COLO668 (cell line): ENCODE data around the gene ARHGAP12.
A peak's percentile ranks its signal among the peaks of the same experiment; 100 is the strongest.

Experiments used
- DNase-seq: peaks from one replicate; lab custom pipeline; 2025; ENCODE audit not compliant: unreplicated experiment; lab: John Stamatoyannopoulos, UW

Gene ARHGAP12

DNA sequence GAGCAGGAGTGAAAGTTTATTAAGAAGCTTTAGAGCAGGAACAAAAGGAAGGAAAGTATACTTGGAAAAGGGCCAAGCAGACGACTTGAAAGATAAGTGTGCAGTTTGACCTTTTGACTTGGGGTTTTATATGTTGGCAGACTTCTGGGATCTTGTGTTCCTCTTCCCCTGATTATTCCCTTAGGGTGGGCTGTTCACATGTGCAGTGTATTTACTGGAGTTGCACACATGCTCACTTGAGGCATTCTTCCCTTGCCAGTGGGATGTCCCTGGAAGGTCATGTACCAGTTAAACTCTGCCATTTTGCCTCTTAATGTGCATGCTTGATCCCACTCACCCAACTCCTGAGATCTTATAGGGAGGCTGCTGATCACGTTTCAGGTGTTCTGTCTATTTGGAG, 23.4 kb upstream of the ARHGAP12 start:
- DNase-seq = no peak

DNA sequence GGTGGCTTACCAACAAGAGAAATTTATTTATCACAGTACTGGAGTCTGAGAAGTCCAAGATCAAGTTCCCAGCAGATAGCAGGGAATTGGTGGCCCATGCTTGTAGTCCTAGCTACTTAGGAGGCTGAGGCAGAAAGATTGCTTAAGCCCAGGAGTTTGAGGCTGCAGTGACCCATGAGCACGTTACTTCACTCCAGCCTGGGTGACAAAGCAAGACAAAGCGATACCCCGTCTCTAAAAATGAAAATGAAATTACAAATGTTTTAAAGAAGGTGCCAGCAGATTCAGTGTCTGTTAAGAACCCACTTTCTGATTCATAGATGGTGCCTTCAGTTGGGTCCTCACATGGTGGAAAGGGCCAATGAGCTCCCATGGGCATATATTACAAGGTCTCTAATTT, 20.6 kb upstream of the ARHGAP12 start:
- DNase-seq = no peak

DNA sequence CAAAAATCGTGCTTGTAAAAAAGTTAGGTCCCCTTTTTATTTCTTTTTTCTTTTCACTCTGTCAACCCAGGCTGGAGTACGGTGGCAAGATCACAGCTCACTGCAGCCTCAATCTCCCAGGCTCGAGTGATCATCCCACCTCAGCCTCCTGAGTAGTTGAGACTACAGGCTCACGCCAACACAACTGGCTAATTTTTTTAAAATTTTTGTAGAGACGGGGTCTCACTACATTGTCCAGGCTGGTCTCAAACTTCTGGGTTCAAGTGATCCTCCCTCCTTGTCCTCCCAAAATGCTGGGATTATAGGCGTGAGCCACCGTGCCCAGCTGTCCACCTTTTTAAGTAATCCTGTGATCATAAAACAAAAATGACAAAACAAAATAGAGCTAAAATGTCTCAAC, 19.4 kb upstream of the ARHGAP12 start:
- DNase-seq = no peak

DNA sequence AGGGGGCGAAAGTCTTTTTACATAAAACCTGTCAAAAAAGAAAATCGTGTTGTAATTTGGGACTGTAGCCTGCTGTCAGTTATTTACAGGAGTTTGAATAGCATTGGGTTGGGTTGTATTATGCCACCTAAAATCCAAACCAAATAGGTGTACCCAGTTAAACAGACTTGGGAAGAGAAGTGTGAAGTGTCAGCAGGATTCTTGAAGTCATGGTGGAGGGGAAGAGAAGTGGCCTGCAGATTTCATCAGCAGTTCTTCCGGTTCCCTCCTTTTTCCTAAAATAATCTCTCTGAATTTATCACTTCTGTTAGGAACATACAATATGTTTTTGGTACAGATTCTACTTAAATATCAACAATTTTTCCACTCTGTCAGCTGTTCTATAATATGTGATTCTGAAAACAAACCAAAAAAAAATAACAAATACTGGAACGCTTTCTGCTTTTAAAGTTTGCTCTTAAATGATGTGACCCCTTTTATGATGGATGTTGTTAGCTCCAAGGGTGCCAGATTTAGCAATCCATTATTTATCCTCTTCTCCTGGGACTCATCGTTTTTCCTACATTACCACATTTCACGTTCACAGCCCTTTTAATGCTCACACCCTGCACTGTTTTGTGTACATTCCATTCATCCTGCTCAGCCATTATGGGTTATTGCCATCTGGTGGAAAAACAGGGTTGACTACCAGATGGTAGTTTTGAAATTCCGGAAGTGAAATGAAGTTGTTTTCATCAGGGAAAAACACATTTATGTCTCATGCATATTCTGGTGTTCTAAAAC, 18.7 kb upstream of the ARHGAP12 start:
- no peak for DNase-seq

DNA sequence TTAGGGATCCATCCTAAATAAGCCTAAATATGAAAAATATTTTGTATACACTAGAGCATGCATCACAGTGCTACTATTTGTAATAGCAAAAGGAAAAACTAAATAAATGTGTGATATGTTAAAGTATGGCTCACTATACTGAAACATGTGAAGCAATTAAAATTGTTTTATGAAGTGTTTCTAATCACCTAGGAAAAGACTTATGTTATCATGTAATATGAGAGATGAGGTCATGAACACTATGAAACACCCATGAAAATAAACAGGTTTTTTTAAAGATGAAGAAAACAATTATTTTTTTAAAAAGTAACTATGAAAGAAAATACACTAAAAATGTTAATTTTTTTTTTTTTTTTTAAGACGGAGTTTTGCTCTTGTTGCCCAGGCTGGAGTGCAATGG, 16.8 kb upstream of the ARHGAP12 start:
- no peak for DNase-seq

DNA sequence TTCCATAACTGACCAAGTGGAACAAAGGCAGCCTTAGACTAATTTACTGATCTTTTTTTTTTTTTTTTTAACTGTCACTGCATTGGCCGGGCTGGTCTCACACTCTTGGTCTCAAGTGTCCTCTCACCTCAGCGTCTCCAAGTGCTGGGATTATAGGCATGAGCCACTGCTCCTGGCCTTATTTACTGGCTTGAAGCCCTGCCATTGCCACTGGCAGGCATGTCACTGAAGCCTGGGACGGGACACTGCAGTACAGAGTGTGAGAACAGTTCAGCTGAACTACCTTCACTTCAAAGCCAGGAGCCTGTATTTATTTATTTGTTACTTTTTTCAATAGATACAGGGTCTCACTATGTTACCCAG, 15.4 kb upstream of the ARHGAP12 start:
- no peak for DNase-seq

DNA sequence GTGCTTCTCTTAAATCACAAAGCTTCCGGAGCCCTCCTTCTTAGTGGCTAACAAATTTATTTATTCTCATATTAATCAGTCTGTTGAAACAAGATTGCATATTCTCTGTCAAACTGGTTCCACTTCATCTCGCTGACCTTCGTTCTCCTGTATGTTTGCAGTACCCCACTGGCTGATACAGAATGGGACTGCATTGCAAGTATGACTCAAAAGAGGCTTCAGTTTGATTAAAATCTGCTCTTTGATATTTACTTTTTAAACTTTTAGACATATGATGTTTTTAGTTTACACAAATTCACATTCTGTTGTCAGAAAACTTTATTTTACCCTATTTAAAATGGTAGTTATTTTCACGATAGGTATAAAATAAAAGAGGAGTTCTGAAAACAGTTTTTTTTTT, 14.3 kb upstream of the ARHGAP12 start:
- DNase-seq = no peak

DNA sequence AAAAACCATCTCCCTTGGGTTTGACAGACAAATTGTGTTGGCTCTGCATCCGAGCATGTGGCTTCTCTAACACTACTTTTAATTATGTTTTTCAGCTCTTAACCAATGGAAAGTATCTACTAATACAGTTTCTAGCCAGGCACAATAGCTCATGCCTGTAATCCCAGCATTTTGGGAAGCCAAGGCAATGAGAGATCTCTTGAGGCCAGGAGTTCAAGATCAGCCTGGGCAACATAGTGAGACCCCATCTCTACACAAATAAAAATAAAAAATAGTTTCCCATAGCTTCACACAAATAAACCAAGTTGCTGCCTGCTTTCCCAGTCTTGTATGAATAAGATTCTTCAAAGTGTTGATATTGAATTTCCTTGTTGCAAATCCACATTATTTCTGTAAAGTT, 13.8 kb upstream of the ARHGAP12 start:
- no peak for DNase-seq

DNA sequence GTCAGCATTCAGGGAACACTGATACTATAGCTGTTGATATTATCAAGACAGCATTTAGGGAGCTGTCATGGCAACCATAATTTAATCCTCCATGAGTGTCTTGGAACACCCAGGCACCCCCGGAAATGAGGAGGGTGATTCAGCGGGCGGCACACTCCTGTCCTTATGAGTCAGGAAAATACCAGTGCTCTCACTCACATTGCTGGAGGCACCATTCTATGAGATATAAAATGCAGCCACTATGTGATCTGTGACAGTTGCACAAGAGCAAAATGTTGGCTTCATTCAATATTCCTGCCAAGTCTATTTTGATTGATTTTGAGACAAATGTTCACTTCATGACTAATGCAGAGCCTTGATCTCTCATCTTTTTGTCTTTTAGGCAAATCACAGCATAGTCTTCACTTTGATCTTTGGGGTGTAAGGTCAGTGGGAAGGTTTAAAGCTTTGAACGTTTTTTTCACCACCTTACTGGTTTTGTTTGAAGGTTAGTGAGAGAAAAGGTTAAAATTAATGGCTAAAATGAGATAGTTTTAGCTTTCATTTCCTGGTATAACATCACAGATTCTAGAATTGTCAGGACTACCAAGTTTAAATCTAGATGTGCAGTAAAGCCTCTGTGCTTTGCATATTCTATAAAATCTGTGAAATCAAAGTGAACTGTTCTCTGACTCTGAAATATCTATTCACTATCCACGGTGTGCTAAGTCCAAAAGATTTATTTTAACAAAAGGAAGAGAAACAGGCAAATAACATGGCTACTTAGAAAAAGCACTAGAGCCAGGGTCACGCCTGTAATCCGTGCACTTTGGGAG, 12.4 kb upstream of the ARHGAP12 start:
- no peak for DNase-seq

DNA sequence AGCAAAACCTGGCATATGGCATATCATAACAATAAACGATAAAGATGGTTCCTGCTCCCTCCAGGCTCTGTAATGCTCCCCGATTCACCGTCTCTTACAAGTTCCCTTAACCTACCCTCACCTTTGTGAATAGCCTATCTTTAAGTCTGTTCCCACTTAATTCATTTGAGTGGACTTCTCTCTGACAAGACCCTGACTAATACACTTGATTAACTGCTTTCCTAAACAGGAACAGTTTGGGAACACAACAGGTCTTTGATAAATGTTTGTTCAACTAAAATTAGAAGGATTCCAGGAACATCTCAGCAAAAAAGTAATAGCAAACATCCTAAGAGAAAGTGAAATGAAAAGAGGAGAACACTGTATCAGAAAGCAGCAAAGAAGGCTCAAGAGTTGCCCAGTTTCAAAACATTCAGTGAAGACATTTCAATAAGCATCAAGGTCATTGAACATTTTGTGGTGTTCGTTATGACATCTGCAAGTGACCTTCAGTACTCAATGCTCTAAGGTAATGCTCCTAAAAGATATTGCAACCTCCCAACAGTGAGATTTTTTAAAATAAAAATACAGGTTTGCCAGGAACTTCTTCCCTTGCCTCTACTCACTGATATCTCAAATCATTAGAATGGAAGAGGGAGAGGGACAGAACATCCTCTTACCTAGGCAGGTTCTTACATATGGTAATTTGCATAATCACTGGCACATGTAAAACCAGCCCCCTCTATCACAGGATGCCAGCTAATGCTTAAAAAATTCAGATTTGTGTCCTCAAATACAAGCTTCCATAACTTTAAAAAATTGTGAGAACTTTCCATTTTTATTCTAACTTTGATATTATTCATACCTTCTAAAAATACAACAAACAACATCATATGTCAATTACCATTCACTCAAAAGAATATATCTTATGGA, 11.4 kb upstream of the ARHGAP12 start:
- DNase-seq = no peak

DNA sequence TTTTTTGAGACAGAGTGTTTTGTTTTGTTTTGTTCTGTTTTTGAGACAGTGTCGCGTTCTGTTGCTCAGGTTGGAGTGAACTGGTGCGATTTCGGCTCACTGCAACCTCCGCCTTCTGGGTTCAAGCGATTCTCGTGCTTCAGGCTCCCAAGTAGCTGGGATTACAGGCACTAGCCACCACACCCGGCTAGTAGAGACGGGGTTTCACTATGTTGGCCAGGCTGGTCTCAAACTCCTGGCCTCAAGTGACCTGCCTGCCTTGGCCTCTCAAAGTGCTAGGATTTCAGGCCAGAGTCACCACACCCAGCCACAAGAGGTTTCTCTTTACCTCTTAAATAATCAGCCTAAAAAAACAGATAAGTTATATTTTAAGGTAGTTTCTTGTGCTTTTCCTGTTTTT, 8.7 kb upstream of the ARHGAP12 start:
- DNase-seq = no peak

DNA sequence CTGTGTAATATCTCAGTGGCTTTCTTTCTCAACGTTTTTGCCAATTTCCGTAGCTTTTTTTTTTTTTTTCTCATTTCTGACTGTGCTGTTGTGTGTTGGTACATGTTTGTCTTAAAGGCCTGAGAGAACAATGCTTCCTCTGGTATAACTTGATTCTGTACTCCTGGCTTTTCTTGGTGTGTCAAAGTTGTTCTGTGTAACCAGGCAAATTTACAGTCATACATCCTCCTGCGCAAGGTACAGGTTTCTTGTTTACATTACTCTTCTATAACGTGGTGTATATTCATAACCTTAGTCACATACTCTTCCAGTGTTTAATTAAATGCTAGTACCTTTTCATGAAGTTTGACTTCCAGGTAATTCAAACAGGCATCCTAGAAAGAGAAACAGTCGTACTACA, 8.3 kb upstream of the ARHGAP12 start:
- DNase-seq = no peak

DNA sequence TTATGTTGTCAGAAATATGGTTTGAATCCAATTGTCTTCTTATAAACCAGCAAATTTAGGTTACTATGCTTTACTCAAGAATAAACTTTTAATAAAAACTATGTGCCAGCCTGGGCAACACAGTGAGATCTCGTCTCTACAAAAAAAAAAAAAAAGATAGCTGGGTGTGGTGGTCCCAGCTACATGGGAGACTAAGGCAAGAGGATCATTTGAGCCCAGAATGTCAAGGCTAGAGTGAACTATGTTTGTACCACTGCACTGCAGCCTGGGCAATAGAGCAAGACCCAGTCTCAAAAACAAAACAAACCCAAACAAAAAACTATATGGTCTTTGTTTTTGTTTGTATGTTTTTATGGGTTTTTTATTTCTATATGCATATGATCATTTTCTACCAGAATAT, 7.5 kb upstream of the ARHGAP12 start:
- no peak for DNase-seq

DNA sequence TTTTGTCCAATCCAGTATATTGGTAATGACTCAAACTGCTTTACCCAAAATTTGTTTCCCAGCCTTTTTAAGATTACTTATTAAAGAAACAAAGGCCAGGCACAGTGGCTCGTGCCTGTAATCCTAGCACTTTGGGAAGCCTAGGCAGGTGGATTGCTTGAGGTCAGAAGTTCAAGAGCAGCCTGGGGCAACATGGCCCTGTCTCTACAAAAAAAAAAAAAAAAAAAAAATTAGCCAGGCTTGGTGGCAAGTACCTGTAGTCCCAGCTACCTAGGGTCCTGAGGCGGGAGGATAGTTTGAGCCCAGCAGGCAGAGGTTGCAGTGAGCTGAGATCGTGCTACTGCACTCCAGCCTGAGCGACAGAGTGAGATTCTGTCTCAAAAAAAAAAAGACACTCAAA, 7.0 kb upstream of the ARHGAP12 start:
- no peak for DNase-seq

DNA sequence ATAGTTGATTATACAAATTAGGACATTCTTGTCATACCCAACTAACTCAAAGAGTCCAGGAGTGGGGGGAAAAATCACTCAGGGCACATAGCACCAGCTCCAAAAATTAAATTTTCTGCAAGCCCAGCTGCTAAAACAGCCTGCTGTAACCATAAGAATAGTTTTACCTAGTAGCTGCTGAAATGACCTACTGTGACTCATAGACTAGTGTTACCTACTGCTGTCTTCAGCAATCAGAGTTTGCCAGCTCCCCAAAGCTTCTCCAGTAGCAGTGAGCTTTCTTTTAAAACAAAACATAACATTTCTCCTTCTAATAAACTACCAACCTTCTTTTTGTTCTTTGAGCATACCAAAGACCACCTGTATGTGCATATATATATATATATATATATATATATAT, 4.2 kb upstream of the ARHGAP12 start:
- no peak for DNase-seq

DNA sequence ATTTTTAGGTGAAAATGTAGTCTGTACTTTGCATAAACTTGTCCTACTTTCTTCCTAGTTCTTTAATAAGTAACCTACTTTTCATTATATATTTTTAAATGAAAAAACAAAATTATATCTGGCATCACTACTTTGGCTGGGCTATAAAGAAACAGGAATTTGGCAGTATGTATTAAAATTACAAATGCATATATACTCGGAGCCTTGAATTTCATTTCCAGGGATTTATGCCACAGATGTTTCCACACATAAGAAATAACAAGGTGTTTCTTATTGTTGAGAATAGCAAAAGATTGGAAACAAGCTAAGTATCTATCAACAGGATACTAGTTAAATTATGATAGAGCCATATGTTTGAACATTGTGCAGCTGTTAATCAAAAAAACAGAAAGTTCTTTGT, 2.2 kb upstream of the ARHGAP12 start:
- DNase-seq = no peak

DNA sequence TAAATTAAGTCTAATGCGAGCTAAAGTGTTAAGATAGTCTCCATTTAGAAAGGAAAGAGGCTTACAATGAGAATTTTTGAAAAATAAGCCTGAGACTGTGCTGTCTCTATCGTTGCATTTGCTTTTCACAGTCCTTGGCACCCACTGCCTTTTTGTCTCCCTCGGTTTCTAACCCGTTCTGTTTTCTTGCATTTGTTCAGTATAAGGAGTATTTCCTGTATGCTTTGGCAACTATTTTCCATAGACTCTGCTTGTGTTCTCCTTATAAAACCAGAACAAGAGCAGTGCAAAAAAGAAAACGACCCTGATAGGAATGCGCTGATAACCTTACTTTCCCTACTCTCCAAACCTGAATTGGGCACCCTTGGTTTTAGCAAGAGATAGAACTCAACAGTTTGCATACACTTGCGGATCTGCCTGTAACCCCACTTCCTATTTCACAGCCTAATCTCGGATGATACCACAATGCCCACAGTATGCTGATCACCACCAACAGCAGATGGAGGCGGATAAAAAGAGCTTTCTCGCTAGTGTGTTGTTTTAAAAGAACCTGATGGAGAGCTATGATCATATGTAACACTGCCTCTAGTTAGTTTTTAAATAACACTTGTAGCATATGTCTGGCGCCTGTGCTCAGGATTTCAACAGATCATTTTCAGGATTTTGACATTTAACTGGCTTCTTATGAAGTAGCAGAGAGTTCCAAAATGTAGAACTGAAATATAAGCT, 1.6 kb upstream of the ARHGAP12 start:
- no peak for DNase-seq

DNA sequence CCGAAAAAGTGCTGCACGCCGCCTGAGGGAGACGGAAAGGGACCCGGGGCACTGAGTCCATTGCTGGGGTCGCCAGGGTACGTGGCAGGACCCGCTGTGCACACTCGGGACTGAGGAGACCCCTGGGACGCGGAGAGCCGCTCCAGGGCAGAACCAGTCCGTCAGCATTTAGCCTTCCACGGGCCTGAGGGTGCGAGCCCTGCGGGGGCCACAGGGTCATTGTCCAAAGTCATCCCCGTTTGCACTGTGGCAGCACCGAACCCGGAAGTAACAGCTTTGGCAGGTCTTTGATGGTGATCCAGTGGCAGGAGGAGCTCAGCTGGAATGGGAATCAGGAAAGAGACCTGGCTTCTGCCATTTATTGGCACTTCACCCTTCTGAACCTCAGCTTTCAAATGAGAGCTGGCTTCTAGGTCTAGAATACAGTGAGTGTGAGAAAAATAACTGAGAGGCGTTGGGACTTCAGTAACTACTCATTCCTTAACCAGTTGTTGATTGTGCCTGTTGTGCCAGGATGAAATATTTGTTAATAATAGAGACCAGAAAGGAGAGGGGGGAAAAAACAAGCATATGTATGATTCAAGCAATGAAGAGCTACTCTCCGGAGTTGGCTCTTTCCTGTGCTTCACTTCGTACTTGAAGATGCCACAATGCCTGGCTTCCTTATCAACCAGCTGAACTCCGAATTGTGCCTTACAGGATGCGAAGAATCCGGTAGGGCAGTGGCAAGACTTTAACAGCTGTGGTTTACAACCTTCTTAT, 811 bp upstream of the ARHGAP12 start:
- peak; percentile 31 for DNase-seq

DNA sequence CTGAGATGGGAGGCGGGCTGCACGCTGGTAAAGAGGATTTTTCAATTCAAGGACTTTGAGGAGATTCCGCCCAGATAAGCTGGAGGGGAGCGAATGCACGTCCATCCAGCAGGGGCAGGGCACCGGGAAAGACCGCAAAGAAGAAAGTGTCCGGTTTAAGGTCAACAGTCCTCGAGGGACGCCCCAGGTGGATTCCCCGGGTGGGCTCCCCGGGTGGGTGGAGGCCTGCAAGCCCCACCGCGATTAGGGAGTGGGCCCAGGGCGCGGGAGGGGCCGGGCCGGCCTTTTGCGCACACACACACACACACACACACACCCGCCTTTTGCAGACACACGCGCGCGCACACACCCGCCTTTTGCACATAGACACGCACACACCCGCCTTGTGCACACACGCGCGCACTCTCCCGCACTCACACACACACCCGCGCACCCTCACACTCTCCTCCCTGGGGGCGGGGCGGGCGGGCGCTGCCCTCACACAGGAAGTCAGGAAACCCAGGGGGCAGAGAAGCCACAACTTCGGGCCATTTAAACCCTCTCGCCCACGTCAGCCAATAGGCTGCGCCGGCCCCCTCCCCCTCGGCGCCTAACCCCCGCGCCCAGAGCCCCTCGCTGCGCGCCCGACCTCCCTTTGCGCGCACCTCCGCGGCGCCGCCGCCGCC, 615 bp downstream of the ARHGAP12 start:
- peak; percentile 58 for DNase-seq

DNA sequence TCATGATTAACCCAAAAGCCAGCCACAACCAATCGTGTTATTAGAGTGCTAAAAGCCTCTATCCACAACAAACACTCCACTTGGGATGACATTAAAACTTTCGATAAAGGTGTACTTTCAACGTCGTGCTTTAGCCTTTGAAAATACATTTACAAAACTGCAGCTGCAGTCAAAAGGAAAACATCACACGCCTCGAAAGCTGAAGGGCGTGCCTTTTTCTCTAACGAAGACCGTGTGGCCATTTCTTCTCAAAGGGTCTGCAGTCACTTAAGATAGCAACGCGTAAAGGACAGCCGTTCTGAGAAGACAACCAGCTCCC, 1.1 kb downstream of the ARHGAP12 start:
- DNase-seq = no peak
